SIG-M5 (cell line): ENCODE results near the gene LTV1.
"Not testable (repeated sequence)": the region's sequence is repeated elsewhere in the genome, so short reads cannot be mapped to it uniquely, and the experiment has no call there.

ENCODE experiments used
- DNase-seq: peaks from one replicate; lab custom pipeline; 2025; lab: John Stamatoyannopoulos, UW

The LTV1 gene

GRCh38 chr6:143842902-143843676 lies at the start of gene LTV1:
LTV1 (plus strand) TSS chr6:143843338; CDS start chr6:143843478, 140 bp downstream.
- DNase-seq: peak; percentile 54

- not testable (repeated sequence) for DNase-seq
These were observed 46.6 kb upstream of the LTV1 start for GRCh38 chr6:143796551-143796950.

GRCh38 chr6:143798487-143798886 lies 44.7 kb upstream of the LTV1 start:
- not testable (repeated sequence) for DNase-seq

GRCh38 chr6:143802833-143803565 lies 40.1 kb upstream of the LTV1 start:
- no peak for DNase-seq

DNA sequence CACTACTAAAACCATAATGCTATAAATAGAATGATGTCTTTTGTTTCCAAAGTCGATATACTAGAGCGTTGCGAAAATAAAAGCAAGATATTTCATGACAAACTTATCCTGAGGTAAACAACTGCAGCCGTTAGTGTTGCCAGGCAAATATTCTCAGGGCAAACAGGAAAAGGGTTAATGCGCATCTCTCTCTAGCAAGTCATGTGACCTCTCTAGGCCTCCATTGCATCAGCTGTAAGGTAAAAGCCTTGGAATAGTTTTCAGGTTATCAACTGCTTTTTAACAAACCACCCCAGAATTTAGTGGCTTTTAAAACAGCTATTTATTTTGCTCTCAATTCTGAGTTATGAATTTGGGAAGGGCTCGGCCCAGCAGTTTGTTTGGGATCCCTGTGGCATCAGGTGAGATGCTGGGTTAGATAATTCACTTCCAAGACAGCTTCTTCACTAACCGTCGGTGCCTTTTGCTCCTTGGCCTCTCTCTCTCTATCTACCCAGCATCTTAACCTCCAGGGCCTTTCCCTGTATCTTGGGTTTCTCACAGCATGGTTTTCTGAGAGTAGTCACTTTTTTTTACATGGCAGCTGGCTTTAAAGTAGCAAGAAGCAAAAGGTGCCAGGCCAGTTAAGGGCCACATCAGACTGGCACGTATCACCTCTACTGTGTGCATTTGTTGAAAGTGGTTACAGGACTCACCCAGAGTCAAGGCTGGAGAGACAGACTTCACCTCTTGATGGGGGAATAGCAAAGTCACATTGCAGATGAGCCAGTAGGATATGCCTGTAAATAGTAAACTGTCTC lies 39.2 kb upstream of the LTV1 start:
- DNase-seq: no peak

DNA sequence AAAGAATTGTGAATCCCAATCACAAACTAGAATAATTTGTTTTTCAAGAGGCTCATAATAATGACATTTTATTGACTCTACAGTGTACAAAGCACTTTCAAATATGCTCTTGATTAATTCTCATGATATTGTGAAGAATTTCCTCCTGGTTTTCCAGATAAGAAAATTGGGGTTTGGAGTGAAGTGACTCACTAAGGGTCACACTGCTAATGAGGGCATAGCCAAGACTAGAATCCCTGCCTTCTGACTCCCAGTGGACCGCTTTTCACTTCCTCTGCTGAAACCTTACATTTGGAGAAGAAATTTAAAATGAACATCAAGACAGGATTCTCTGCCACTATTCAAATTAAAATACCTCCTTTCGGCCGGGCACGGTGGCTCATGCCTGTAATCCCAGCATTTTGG lies 38.3 kb upstream of the LTV1 start:
- DNase-seq: no peak

- DNase-seq: no peak
These were observed 36.6 kb upstream of the LTV1 start for GRCh38 chr6:143806282-143807102.

DNA sequence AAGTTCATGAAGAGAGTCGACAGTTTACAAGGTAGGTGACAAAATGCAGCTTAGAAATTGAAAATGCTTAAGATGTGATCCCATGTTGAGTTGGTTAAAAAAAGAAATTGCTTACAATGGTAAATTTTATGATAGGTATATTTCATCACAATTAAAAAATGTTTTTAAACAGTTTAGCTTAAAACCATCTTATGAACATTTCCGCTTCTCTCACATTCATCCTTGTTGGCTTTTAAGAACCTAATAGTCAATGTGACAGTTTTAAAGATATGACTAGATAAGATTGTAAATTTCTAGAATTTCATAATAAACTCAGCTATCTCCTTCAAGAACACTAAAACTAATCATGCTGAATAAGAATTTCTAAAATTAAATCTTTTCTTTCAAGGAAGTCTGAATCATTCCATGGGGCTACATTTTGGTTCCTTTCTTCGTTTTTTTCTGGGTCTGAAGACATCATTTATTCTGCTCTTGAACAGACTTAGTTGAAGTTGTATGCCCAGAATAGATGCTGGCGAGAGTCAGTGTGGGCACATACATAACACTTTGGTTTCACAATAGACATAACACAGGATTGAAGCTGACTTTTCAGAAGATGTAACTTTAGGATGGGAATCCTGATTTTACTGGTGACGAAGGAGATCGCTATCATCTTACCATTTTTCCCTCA lies 35.9 kb upstream of the LTV1 start:
- DNase-seq: peak; percentile 6

DNA sequence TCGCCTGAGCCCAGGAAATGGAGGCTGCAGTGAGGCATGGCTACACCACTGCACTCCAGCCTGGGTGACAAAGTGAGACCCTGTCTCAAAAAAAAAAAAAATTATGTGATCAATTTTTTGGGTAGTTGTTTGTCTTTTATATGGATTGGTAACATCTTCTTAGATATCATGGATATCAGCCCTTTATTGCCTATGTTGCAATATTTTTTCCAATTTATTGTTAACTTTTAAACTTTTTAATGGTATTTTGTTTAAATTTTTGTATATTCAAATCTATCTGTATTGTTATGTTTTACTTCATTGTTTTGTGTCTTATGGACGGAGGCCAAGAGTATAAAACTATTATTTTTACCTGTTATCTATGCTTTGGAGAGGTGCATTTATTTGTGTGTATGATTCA lies 32.4 kb upstream of the LTV1 start:
- no peak for DNase-seq

GRCh38 chr6:143811501-143812157 lies 31.5 kb upstream of the LTV1 start:
- DNase-seq: no peak

DNA sequence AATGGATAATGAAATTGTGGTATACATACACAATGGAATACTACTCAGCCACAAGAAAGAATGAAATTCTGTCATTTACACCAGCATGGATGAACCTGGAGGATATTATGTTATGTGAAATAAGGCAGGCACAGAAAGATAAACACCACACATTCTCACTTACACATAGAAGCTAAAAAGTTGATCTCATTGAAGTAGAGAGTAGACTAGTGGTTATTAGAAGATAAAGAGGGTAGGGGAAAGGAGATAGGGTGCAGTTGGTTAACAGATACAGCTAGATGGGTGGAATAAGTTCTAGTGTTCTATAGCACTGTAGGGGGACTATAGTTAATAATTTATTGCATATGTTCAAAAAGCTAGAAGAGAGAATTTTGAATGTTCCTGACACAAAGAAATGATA lies 25.5 kb upstream of the LTV1 start:
- DNase-seq: no peak

DNA sequence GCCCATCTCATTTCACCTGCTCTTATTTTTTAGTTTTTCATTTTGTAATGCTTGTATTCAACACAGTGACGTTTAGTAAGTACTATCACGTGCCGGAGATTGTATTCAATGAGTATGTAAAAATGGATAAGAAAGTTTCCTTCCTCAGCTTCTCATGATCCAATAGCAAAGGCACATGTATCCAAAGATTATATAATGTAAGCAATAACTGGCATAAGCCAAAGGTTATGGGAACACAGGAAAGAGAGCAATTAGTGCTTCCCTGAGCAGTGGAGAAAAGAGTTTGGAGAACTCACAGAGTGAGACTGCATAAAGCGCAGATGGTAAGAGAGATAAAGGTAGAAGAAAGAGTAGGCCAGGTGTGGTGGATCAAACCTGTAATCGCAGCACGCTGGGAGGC lies 21.8 kb upstream of the LTV1 start:
- DNase-seq: no peak

DNA sequence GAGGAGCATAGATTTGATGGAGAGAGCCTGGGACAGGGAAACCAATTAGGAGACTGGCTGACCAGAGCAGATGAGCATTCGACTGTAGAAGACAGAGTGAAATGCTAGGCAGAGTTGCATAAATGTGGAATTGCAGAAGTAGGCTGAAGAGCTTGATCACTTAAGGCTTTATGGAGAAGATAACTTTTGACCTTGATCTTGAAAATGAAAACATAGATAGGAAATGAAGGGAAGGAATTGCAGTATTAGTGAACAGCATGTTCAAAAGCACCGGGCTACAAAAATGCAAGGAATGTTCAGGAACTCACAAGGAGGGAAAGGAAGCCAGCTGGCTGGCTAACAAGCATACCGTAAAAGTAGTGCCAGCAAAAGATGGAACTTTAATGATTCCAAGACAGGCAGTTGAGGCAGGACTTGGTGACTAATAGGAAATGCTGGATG lies 20.5 kb upstream of the LTV1 start:
- DNase-seq: no peak

DNA sequence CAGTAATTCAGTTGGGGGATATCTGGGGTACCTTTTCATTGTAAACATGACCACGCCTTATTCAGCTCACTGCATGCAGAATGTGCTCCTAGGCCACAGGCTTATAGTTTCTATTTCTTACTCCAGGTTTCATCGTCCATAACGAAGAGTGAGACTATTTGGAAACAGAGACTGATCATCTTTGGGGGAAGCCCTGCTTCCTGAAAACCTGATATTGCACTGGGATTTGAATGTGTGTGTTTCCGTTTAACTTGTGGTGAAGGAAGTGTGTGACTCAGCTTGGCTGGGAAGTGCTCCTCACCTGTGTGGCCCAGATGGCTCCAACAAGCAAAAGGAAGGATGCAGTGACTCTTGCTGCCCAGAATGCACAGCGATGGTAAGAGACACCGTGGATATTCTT lies 19.6 kb upstream of the LTV1 start:
- no peak for DNase-seq

DNA sequence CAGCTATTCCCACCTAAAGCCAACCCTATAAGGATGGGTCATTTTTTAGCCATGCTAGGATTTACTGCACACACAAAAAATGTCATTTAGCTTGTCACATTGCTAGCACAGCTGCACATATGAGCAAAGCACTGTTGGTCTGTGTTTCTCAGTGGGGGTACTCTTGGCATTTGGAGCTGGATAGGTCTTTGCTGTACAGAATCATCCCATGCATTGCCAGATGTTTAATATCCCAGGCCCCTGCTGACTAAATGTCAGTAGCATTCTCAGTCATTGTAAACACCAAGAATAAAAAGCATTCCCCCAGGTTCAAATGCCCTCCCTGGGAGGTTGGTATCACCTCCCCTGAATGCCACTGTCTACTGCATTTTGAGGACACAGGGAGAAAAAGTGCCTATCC lies 14.6 kb upstream of the LTV1 start:
- no peak for DNase-seq

- DNase-seq: no peak
These were observed 7.0 kb upstream of the LTV1 start for GRCh38 chr6:143836150-143836549.

DNA sequence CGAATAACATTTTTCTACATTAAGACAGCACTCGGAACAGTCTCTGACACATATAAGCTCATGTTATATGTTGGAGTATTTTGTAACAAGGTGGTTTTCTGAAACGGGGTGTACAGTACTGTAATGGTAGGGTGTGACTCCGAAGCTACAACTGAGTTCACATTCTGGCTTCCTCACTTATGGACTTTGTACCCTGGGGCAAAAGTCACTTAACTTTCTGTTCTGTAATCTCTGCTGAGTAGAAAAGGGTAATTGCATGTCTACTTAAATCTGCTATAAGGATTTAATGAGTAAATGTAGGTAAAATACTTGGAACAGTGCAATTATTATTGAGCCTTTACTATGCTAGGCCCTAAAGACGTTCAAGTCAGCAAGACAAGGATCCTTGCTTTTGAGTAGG lies 4.7 kb upstream of the LTV1 start:
- DNase-seq: no peak

DNA sequence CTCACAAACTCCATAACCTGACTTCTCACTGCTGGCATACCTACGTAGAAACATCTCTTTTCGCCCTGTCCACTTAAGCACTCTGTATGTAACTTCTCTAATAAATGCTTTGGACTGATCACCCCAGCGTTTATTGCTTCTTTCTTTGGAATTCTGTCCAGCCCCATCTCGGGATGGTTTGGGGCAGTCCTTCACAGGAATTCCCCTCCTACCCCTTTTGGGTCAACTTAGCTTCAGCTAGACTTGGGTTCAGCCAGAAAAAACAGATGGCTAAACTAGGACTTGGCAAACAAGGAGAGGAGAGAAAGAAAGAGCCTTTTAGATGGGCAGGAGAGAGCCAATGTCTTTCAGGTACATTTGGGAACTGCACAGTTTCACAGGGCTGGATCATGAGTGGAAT lies 3.9 kb upstream of the LTV1 start:
- no peak for DNase-seq

DNA sequence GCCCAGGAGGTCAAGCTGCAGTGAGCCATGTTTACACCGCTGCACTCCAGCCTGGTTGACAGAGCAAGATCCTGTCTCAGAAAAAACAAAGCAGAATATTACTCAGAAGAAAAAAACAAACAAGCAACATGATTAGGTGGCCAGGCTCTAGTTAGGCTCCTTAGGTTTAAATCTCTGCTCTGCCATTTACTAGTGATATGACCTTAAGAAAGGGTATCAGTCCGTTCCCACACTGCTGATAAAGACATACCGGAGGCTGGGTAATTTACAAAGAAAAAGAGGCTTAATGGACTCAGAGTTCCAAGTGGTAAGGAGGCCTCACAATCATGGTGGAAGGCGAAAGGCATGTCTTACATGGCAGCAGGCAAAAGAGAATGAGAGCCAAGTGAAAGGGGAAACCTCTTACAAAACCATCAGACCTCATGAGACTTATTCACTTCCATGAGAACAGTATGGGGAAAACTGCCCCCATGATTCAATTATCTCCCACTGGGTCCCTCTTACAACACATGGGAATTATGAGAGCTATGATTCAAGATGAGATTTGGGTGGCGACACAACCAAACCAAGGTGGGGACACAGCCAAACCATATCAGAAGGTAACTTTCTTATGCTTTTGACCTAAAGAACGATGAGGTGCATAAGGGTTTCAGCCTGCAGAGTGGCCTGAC lies 2.4 kb upstream of the LTV1 start:
- DNase-seq: no peak

DNA sequence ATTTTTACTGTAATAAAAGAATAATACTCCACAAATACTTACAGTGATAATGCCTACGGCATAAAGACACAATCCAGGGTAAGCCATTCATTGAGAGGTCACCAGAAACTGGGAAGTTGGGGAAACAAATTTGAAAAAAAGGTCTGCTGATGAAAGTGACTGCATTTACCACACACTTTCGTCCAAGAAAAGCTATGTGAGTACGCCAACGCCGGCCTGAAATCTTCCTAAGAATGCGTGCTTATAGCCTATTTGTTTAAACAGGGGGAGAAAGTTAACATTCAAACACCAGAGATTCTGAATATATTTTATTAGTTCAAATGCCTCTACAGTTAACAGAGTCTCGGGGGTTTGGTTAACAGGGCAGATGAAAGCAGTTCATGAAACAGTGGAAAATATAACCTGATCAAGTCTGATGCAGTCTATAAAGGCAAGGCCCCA lies 657 bp upstream of the LTV1 start:
- DNase-seq: no peak
